Measurements from ENCODE around the gene CENPL.
"Not testable (repeated sequence)": the region's sequence is repeated elsewhere in the genome, so short reads cannot be mapped to it uniquely, and the experiment has no call there.

DNA sequence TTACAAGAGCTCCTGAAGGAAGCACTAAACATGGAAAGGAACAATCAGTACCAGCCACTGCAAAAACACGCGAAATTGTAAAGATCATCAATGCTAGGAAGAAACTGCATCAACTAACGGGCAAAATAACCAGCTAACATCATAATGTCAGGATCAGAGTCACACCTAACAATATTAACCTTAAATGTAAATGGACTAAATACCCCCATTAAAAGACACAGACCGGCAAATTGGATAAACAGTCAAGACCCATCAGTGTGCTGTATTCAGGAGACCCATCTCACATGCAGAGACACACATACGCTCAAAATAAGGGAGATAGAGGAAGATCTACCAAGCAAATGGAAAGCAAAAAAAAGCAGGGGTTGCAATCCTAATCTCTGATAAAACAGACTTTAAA is 11.0 kb downstream of the CENPL start:
- TF ChIP-seq, protein P1, sequence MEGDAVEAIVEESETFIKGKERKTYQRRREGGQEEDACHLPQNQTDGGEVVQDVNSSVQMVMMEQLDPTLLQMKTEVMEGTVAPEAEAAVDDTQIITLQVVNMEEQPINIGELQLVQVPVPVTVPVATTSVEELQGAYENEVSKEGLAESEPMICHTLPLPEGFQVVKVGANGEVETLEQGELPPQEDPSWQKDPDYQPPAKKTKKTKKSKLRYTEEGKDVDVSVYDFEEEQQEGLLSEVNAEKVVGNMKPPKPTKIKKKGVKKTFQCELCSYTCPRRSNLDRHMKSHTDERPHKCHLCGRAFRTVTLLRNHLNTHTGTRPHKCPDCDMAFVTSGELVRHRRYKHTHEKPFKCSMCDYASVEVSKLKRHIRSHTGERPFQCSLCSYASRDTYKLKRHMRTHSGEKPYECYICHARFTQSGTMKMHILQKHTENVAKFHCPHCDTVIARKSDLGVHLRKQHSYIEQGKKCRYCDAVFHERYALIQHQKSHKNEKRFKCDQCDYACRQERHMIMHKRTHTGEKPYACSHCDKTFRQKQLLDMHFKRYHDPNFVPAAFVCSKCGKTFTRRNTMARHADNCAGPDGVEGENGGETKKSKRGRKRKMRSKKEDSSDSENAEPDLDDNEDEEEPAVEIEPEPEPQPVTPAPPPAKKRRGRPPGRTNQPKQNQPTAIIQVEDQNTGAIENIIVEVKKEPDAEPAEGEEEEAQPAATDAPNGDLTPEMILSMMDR (IDR thresholded peaks at IDR 0.05): not testable (repeated sequence)
- TF ChIP-seq POLR2A (IDR thresholded peaks at IDR 0.05): not testable (repeated sequence)
